GM19043 (cell line): ENCODE measurements around the gene GDF11.
"Not testable (repeated sequence)": the region's sequence is repeated elsewhere in the genome, so short reads cannot be mapped to it uniquely, and the experiment has no call there.

Experiments used
- ATAC-seq: cut with Tn5 transposase; IDR thresholded peaks from one replicate; pipeline ENCODE4 v1.9.1; 2021; ENCODE audit warnings: low read depth; ENCODE audit not compliant: unreplicated experiment

GDF11 gene

GRCh38 chr12:55737581-55738122, 5.3 kb upstream of the GDF11 start:
- ATAC-seq: no peak

GRCh38 chr12:55738123-55739024, 4.5 kb upstream of the GDF11 start:
- ATAC-seq: peak; percentile 84

GRCh38 chr12:55739025-55739378, 3.9 kb upstream of the GDF11 start:
- ATAC-seq: no peak

GRCh38 chr12:55741931-55742680, 816 bp upstream of the GDF11 start:
- ATAC-seq: no peak

GRCh38 chr12:55743406-55744339, 751 bp downstream of the GDF11 start:
- ATAC-seq: no peak

GRCh38 chr12:55744340-55745030, 1.6 kb downstream of the GDF11 start:
- ATAC-seq: no peak

GRCh38 chr12:55745361-55746173, 2.6 kb downstream of the GDF11 start:
- no peak for ATAC-seq

- ATAC-seq: no peak
These were observed 3.4 kb downstream of the GDF11 start for GRCh38 chr12:55746174-55746912.

- ATAC-seq: no peak
These were observed 4.0 kb downstream of the GDF11 start for GRCh38 chr12:55746913-55747231.

- ATAC-seq: no peak
These were observed 5.5 kb downstream of the GDF11 start for GRCh38 chr12:55748230-55748993.

- no peak for ATAC-seq
These were observed 12.3 kb downstream of the GDF11 start for GRCh38 chr12:55755246-55755645.

- ATAC-seq: no peak
These were observed 14.8 kb downstream of the GDF11 start for GRCh38 chr12:55757701-55758100.

GRCh38 chr12:55758575-55758974, 15.7 kb downstream of the GDF11 start:
- not testable (repeated sequence) for ATAC-seq

GRCh38 chr12:55760663-55761062, 17.7 kb downstream of the GDF11 start:
- ATAC-seq: no peak

- ATAC-seq: no peak
These were observed 19.7 kb downstream of the GDF11 start for GRCh38 chr12:55762646-55763045.

GRCh38 chr12:55765736-55766290, 22.9 kb downstream of the GDF11 start:
- no peak for ATAC-seq

- ATAC-seq: no peak
These were observed 24.2 kb downstream of the GDF11 start for GRCh38 chr12:55767156-55767555.
